CD14-positive monocyte (primary cell): Measurements from ENCODE around the gene SNX11. TPM values are rescaled to one million over a fixed set of nuclear protein-coding genes. Genes with fewer than 3 reads are reported as not detected.

Experiments
- DNase-seq, 3 donors: peaks; one replicate each; pipeline ENCODE4 v3.0.0-alpha.2; 2011 to 2022
- H2AFZ ChIP-seq: 2 replicates; pipeline ENCODE4 v1.6.0; 2012; ENCODE audit warnings: mild to moderate bottlenecking, low read depth, low read length, inconsistent platforms; ENCODE audit not compliant: insufficient read depth, poor library complexity, severe bottlenecking
- H3K27ac ChIP-seq, 2 donors: 1 replicate in 1 of 2; 2 replicates in 1 of 2; pipeline ENCODE4 v1.5.1; 2012 to 2013; ENCODE audit warnings: low read length in 2 of 2, control low read depth in 1 of 2, inconsistent platforms in 1 of 2, low read depth in 1 of 2, mild to moderate bottlenecking in 1 of 2
- H3K27me3 ChIP-seq, 2 donors: one replicate each; pipeline versions ENCODE4 v1.6.0 to v1.6.1; 2011 to 2013; ENCODE audit warnings: low read length in 2 of 2; ENCODE audit not compliant: control insufficient read depth in 2 of 2, insufficient read depth in 2 of 2
- H3K36me3 ChIP-seq, 2 donors: replicated peaks in 1 of 2; 1 replicate in 1 of 2; 2 replicates in 1 of 2; pipeline versions ENCODE4 v1.5.1 to v1.6.1; 2012 to 2013; ENCODE audit warnings: low read length in 2 of 2, control low read depth in 1 of 2, inconsistent platforms in 1 of 2, mild to moderate bottlenecking in 1 of 2; ENCODE audit not compliant: insufficient read depth in 2 of 2, control insufficient read depth in 1 of 2
- H3K4me1 ChIP-seq, 2 donors: 1 replicate in 1 of 2; 2 replicates in 1 of 2; pipeline versions ENCODE4 v1.5.1 to v1.6.1; 2012 to 2013; ENCODE audit warnings: low read length in 2 of 2, control low read depth in 1 of 2, inconsistent platforms in 1 of 2, mild to moderate bottlenecking in 1 of 2, moderate library complexity in 1 of 2; ENCODE audit not compliant: insufficient read depth in 2 of 2, control insufficient read depth in 1 of 2
- H3K4me2 ChIP-seq: replicated peaks from 2 replicates; pipeline ENCODE3; 2012; ENCODE audit warnings: low read length, moderate library complexity, mild to moderate bottlenecking; ENCODE audit not compliant: poor library complexity, severe bottlenecking; ENCODE audit errors: extremely low read depth
- H3K4me3 ChIP-seq, 3 experiments: fragments of 200-600 bp in 1 of 3; sonication (generic) in 1 of 3; replicated peaks in 1 of 3; 1 replicate in 2 of 3; 2 replicates in 1 of 3; pipeline ENCODE4 v1.5.1; 2011 to 2013; ENCODE audit warnings: low read length in 3 of 3, mild to moderate bottlenecking in 3 of 3, control low read depth in 2 of 3, low read depth in 2 of 3, inconsistent platforms in 1 of 3, moderate library complexity in 1 of 3
- H3K79me2 ChIP-seq: 2 replicates; pipeline ENCODE4 v1.6.0; 2012; ENCODE audit warnings: mild to moderate bottlenecking, control low read depth, inconsistent platforms, low read length, moderate library complexity; ENCODE audit not compliant: insufficient read depth
- H3K9ac ChIP-seq: 2 replicates; pipeline ENCODE4 v1.6.0; 2017; ENCODE audit warnings: low read length, mild to moderate bottlenecking; ENCODE audit not compliant: insufficient read depth, poor library complexity, severe bottlenecking
- H3K9me3 ChIP-seq, 2 donors: replicated peaks in 1 of 2; 1 replicate in 1 of 2; 2 replicates in 1 of 2; pipeline versions ENCODE4 v1.5.1 to v1.6.1; 2012 to 2013; ENCODE audit warnings: low read length in 2 of 2, control low read depth in 1 of 2; ENCODE audit not compliant: control insufficient read depth in 1 of 2, insufficient read depth in 1 of 2
- H4K20me1 ChIP-seq: 2 replicates; pipeline ENCODE4 v1.6.0; 2012; ENCODE audit warnings: mild to moderate bottlenecking, low read length, control low read depth, moderate library complexity; ENCODE audit not compliant: insufficient read depth
- H3K27ac Mint-ChIP-seq, 7 donors: one replicate each; pipeline ENCODE4 v1.8.0; 2020; ENCODE audit warnings: mild to moderate bottlenecking in 7 of 7, mixed read lengths in 7 of 7, moderate library complexity in 6 of 7, inconsistent platforms in 2 of 7
- H3K27me3 Mint-ChIP-seq, 3 donors: one replicate each; pipeline ENCODE4 v1.8.0; 2021 to 2022; ENCODE audit warnings: low read depth in 3 of 3, mild to moderate bottlenecking in 3 of 3, mixed read lengths in 3 of 3, moderate library complexity in 3 of 3, inconsistent platforms in 1 of 3
- H3K36me3 Mint-ChIP-seq, 2 donors: one replicate each; pipeline ENCODE4 v1.8.0; 2020; ENCODE audit warnings: mixed read lengths in 2 of 2, inconsistent platforms in 1 of 2, mild to moderate bottlenecking in 1 of 2
- H3K4me1 Mint-ChIP-seq: one replicate; pipeline ENCODE4 v1.8.0; 2020; ENCODE audit warnings: mild to moderate bottlenecking, mixed read lengths
- H3K4me3 Mint-ChIP-seq, 2 donors: one replicate each; pipeline ENCODE4 v1.8.0; 2020; ENCODE audit warnings: mild to moderate bottlenecking in 2 of 2, mixed read lengths in 2 of 2, moderate library complexity in 1 of 2
- H3K9me3 Mint-ChIP-seq, 7 donors: one replicate each; pipeline ENCODE4 v1.8.0; 2020 to 2022; ENCODE audit warnings: mixed read lengths in 7 of 7, mild to moderate bottlenecking in 6 of 7, moderate library complexity in 6 of 7, inconsistent platforms in 2 of 7
- WGBS: methylation state at CpG from one replicate; pipeline ENCODE4 v1.1.5; 2013; ENCODE audit warnings: missing lambda C conversion rate; ENCODE audit not compliant: insufficient coverage; 5-methylcytosine and 5-hydroxymethylcytosine counted together
- intact Hi-C, 2 donors: fragments of 100-400 bp; cut with micrococcal nuclease; formaldehyde crosslinking; loops; one replicate each; pipeline versions ENCODE4 v1.15.0 to v1.15.1; 2023
- polyA plus RNA-seq, 3 donors: library from polyadenylated mRNA; depleted of rRNA in 1 of 3; unstranded in 2 of 3; stranded (reverse) in 1 of 3; fragments of 300-500 nt in 2 of 3; fragments of >200 nt in 1 of 3; fragmentation: Illumina TruSeq in 2 of 3; gene quantifications; 1 replicate in 2 of 3; 2 replicates in 1 of 3; pipeline ENCODE4 v1.2.3, GENCODE V29; 2012 to 2021
- TF ChIP-seq, protein P1 (sequence below): fragments of 200-600 bp; IDR thresholded peaks from one replicate; pipeline ENCODE4 v1.8.0; 2022; ENCODE audit warnings: antibody characterized with exemption, mild to moderate bottlenecking

SNX11 gene
- polyA plus RNA-seq, 3 donors: 34.3 to 49.3 (median 48.4) TPM

GRCh38 chr17:48129981-48130380 lies 22.4 kb downstream of the SNX11 start:
- no peaks in the 10 kb centered on the region for H3K9me3 Mint-ChIP-seq
- Histone ChIP-seq H3K9ac (no peak overlapping the region), H2AFZ (no peak overlapping the region), H3K4me2 (no peak overlapping the region), H3K36me3 (peaks cover 14 to 27% of the 10 kb centered on the region in 2 donors), H4K20me1 (peaks cover 15% of the 10 kb centered on the region), H3K27ac (no peak overlapping the region), H3K4me1 (no peaks in the 10 kb centered on the region), H3K27me3 (no peaks in the 10 kb centered on the region), H3K9me3 (no peaks in the 10 kb centered on the region), H3K79me2 (no peaks in the 10 kb centered on the region), H3K4me3 (no peak overlapping the region)
- H3K27me3 Mint-ChIP-seq: peaks cover 0 to 8% (median 6%) of the 10 kb centered on the region in 3 donors
- H3K4me1 Mint-ChIP-seq: no peaks in the 10 kb centered on the region
- DNase-seq: no peak
- peaks cover 23 to 25% of the 10 kb centered on the region in 2 donors for H3K36me3 Mint-ChIP-seq
- 50% methylated on average over 2 of the region's 5 CpGs for WGBS
- H3K27ac Mint-ChIP-seq: no peak overlapping the region
- no peak overlapping the region for H3K4me3 Mint-ChIP-seq
- intact Hi-C loops: loop anchor here (2.0 to 10.0 kb wide), 4 partner anchors 45 to 105 kb away; no protein-coding TSS in a partner anchor
- TF ChIP-seq, protein P1, sequence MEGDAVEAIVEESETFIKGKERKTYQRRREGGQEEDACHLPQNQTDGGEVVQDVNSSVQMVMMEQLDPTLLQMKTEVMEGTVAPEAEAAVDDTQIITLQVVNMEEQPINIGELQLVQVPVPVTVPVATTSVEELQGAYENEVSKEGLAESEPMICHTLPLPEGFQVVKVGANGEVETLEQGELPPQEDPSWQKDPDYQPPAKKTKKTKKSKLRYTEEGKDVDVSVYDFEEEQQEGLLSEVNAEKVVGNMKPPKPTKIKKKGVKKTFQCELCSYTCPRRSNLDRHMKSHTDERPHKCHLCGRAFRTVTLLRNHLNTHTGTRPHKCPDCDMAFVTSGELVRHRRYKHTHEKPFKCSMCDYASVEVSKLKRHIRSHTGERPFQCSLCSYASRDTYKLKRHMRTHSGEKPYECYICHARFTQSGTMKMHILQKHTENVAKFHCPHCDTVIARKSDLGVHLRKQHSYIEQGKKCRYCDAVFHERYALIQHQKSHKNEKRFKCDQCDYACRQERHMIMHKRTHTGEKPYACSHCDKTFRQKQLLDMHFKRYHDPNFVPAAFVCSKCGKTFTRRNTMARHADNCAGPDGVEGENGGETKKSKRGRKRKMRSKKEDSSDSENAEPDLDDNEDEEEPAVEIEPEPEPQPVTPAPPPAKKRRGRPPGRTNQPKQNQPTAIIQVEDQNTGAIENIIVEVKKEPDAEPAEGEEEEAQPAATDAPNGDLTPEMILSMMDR: no peak

GRCh38 chr17:48131216-48131824 lies 23.8 kb downstream of the SNX11 start:
- no peak overlapping the region for H3K4me3 Mint-ChIP-seq
- TF ChIP-seq, protein P1: peak; percentile 95
- WGBS: no CpG with 5 or more reads among the region's 4 CpGs

More at GRCh38 chr17:48131216-48131824, 23.8 kb downstream of the SNX11 start:
- Histone ChIP-seq H3K9ac (no peak overlapping the region), H2AFZ (no peak overlapping the region), H4K20me1 (peaks cover 4% of the 10 kb centered on the region), H3K79me2 (no peaks in the 10 kb centered on the region), H3K36me3 (peaks cover 4 to 13% of the 10 kb centered on the region in 2 donors), H3K4me3 (no peak overlapping the region), H3K4me2 (no peak overlapping the region), H3K27me3 (no peaks in the 10 kb centered on the region), H3K9me3 (no peaks in the 10 kb centered on the region), H3K4me1 (no peaks in the 10 kb centered on the region), H3K27ac (no peak overlapping the region)
- no peaks in the 10 kb centered on the region for H3K4me1 Mint-ChIP-seq
- intact Hi-C loops: loop anchor here (2.0 to 10.0 kb wide), 3 partner anchors 47 to 107 kb away; no protein-coding TSS in a partner anchor
- H3K27ac Mint-ChIP-seq: no peak overlapping the region
- H3K36me3 Mint-ChIP-seq: peaks cover 11 to 12% of the 10 kb centered on the region in 2 donors
- H3K27me3 Mint-ChIP-seq: peaks cover 0 to 8% (median 6%) of the 10 kb centered on the region in 3 donors
- DNase-seq: peak; percentile 39 to 68 (median 64)
- no peaks in the 10 kb centered on the region for H3K9me3 Mint-ChIP-seq
